GM12892 (cell line): Measurements from ENCODE around the gene MXI1.
"Not testable (repeated sequence)": the region's sequence is repeated elsewhere in the genome, so short reads cannot be mapped to it uniquely, and the experiment has no call there.

Source experiments
- POLR2AphosphoS5 ChIP-seq: IDR thresholded peaks from 2 replicates; pipeline ENCODE4 v1.6.1; 2011; ENCODE audit warnings: low read depth, low read length, control low read depth
- TAF1 ChIP-seq: IDR thresholded peaks from 2 replicates; pipeline ENCODE4 v1.6.1; 2011; ENCODE audit warnings: low read depth, mild to moderate bottlenecking, control low read depth, low read length, borderline replicate concordance

- TF ChIP-seq POLR2AphosphoS5, TAF1: not testable (repeated sequence)
These were observed 21.7 kb upstream of the MXI1 start for GRCh38 chr10:110185646-110186182.
